ENCODE results near the gene C19orf12.

- TF ChIP-seq POLR2AphosphoS5 (IDR thresholded peaks at IDR 0.05; ENCODE audit: low read depth, low read length) (no peak), POLR2A (IDR thresholded peaks at IDR 0.05; ENCODE audit: low read depth, low read length) (no peak), TAF1 (IDR thresholded peaks at IDR 0.05; ENCODE audit: low read depth, low read length) (no peak), SPI1 (IDR thresholded peaks at IDR 0.05; ENCODE audit: low read depth, low read length) (no peak), POU2F2 (IDR thresholded peaks at IDR 0.05; ENCODE audit: low read depth, low read length) (no peak)
Measured at GRCh38 chr19:29655648-29656335, 59.3 kb downstream of the C19orf12 start.

Measured in GM12891 (cell line).